ENCODE results near the gene SLC7A5. TPM values are rescaled to one million over a fixed set of nuclear protein-coding genes. Genes with fewer than 3 reads are reported as not detected.
"Not testable (repeated sequence)": the region's sequence is repeated elsewhere in the genome, so short reads cannot be mapped to it uniquely, and the experiment has no call there.

Gene SLC7A5
- total and polyA plus RNA-seq, 2 donors = 3.2 to 27.3 TPM

GRCh38 chr16:87897521-87898505, 28.5 kb upstream of the SLC7A5 start:
- DNase-seq (ENCODE audit: extremely low spot score) = no peak
- Histone ChIP-seq H3K4me1 (ENCODE audit: insufficient read depth) (no peaks in the 10 kb centered on the region), H3K36me3 (ENCODE audit: insufficient read depth) (no peaks in the 10 kb centered on the region), H3K4me3 (ENCODE audit: low read depth, low read length) (no peak overlapping the region), H3K27ac (ENCODE audit: low read depth) (no peak overlapping the region)
- 71% methylated on average over 20 of the region's 20 CpGs for WGBS

- not testable (repeated sequence) for H3K4me1 ChIP-seq (ENCODE audit: insufficient read depth); H3K4me3 ChIP-seq (ENCODE audit: low read depth, low read length)
These were observed 27.7 kb upstream of the SLC7A5 start for GRCh38 chr16:87896924-87897520.

GRCh38 chr16:87896176-87896890, 27.0 kb upstream of the SLC7A5 start:
- H3K4me3 ChIP-seq (ENCODE audit: low read depth, low read length); DNase-seq (ENCODE audit: extremely low spot score); H3K4me1 ChIP-seq (ENCODE audit: insufficient read depth); H3K27ac ChIP-seq (ENCODE audit: low read depth); H3K36me3 ChIP-seq (ENCODE audit: insufficient read depth): not testable (repeated sequence)
- 87% methylated on average over 17 of the region's 17 CpGs for WGBS

More at GRCh38 chr16:87896924-87897520, 27.7 kb upstream of the SLC7A5 start:
- not testable (repeated sequence) for DNase-seq (ENCODE audit: extremely low spot score); H3K27ac ChIP-seq (ENCODE audit: low read depth); H3K36me3 ChIP-seq (ENCODE audit: insufficient read depth)
- WGBS = 80% methylated on average over 16 of the region's 16 CpGs

GRCh38 chr16:87895641-87896141, 26.4 kb upstream of the SLC7A5 start:
- H3K27ac ChIP-seq (ENCODE audit: low read depth) = no peak overlapping the region
- DNase-seq (ENCODE audit: extremely low spot score) = no peak
- no peaks in the 10 kb centered on the region for H3K4me1 ChIP-seq (ENCODE audit: insufficient read depth)
- no peaks in the 10 kb centered on the region for H3K36me3 ChIP-seq (ENCODE audit: insufficient read depth)
- WGBS = 79% methylated on average over 10 of the region's 10 CpGs
- no peak overlapping the region for H3K4me3 ChIP-seq (ENCODE audit: low read depth, low read length)

GRCh38 chr16:87894005-87894404, 24.7 kb upstream of the SLC7A5 start:
- 48% methylated on average over 4 of the region's 4 CpGs for WGBS
- DNase-seq (ENCODE audit: extremely low spot score); H3K36me3 ChIP-seq (ENCODE audit: insufficient read depth); H3K4me3 ChIP-seq (ENCODE audit: low read depth, low read length); H3K27ac ChIP-seq (ENCODE audit: low read depth); H3K4me1 ChIP-seq (ENCODE audit: insufficient read depth): not testable (repeated sequence)

GRCh38 chr16:87891764-87892163, 22.5 kb upstream of the SLC7A5 start:
- Histone ChIP-seq H3K4me1 (ENCODE audit: insufficient read depth) (no peaks in the 10 kb centered on the region), H3K4me3 (ENCODE audit: low read depth, low read length) (no peak overlapping the region), H3K27ac (ENCODE audit: low read depth) (no peak overlapping the region), H3K36me3 (ENCODE audit: insufficient read depth) (no peaks in the 10 kb centered on the region)
- WGBS = 96% methylated on average over 21 of the region's 21 CpGs
- DNase-seq (ENCODE audit: extremely low spot score) = no peak

- WGBS = 92% methylated on average over 10 of the region's 10 CpGs
These were observed 20.5 kb upstream of the SLC7A5 start for GRCh38 chr16:87889762-87890161.

GRCh38 chr16:87888346-87888745, 19.0 kb upstream of the SLC7A5 start:
- not testable (repeated sequence) for DNase-seq (ENCODE audit: extremely low spot score); H3K36me3 ChIP-seq (ENCODE audit: insufficient read depth)
- 88% methylated on average over 7 of the region's 7 CpGs for WGBS

More at GRCh38 chr16:87889762-87890161, 20.5 kb upstream of the SLC7A5 start:
- H3K4me1 ChIP-seq (ENCODE audit: insufficient read depth); H3K36me3 ChIP-seq (ENCODE audit: insufficient read depth); H3K27ac ChIP-seq (ENCODE audit: low read depth); H3K4me3 ChIP-seq (ENCODE audit: low read depth, low read length); DNase-seq (ENCODE audit: extremely low spot score): not testable (repeated sequence)

GRCh38 chr16:87887931-87888330, 18.6 kb upstream of the SLC7A5 start:
- H3K36me3 ChIP-seq (ENCODE audit: insufficient read depth); H3K4me3 ChIP-seq (ENCODE audit: low read depth, low read length); DNase-seq (ENCODE audit: extremely low spot score); H3K27ac ChIP-seq (ENCODE audit: low read depth); H3K4me1 ChIP-seq (ENCODE audit: insufficient read depth): not testable (repeated sequence)
- 77% methylated on average over 8 of the region's 8 CpGs for WGBS

More at GRCh38 chr16:87888346-87888745, 19.0 kb upstream of the SLC7A5 start:
- H3K4me3 ChIP-seq (ENCODE audit: low read depth, low read length); H3K27ac ChIP-seq (ENCODE audit: low read depth); H3K4me1 ChIP-seq (ENCODE audit: insufficient read depth): not testable (repeated sequence)

GRCh38 chr16:87885371-87885967, 16.2 kb upstream of the SLC7A5 start:
- 53% methylated on average over 8 of the region's 8 CpGs for WGBS
- H3K4me1 ChIP-seq (ENCODE audit: insufficient read depth); DNase-seq (ENCODE audit: extremely low spot score); H3K4me3 ChIP-seq (ENCODE audit: low read depth, low read length); H3K27ac ChIP-seq (ENCODE audit: low read depth); H3K36me3 ChIP-seq (ENCODE audit: insufficient read depth): not testable (repeated sequence)

GRCh38 chr16:87882436-87883019, 13.2 kb upstream of the SLC7A5 start:
- no peaks in the 10 kb centered on the region for H3K36me3 ChIP-seq (ENCODE audit: insufficient read depth)
- H3K27ac ChIP-seq (ENCODE audit: low read depth) = no peak overlapping the region
- no peak overlapping the region for H3K4me3 ChIP-seq (ENCODE audit: low read depth, low read length)
- WGBS = 91% methylated on average over 29 of the region's 29 CpGs
- no peaks in the 10 kb centered on the region for H3K4me1 ChIP-seq (ENCODE audit: insufficient read depth)
- no peak for DNase-seq (ENCODE audit: extremely low spot score)

- WGBS = 42% methylated on average over 24 of the region's 24 CpGs
- Histone ChIP-seq H3K4me1 (ENCODE audit: insufficient read depth) (no peaks in the 10 kb centered on the region), H3K4me3 (ENCODE audit: low read depth, low read length) (no peak overlapping the region), H3K36me3 (ENCODE audit: insufficient read depth) (no peaks in the 10 kb centered on the region), H3K27ac (ENCODE audit: low read depth) (no peak overlapping the region)
- no peak for DNase-seq (ENCODE audit: extremely low spot score)
These were observed 12.3 kb upstream of the SLC7A5 start for GRCh38 chr16:87881324-87882200.
